GM18508 (cell line): ENCODE data around the gene POMGNT2.

Experiments used
- ATAC-seq: cut with Tn5 transposase; IDR thresholded peaks from one replicate; pipeline ENCODE4 v1.9.1; 2021; ENCODE audit warnings: moderate number of reproducible peaks; ENCODE audit not compliant: insufficient read depth, unreplicated experiment

The POMGNT2 gene

DNA sequence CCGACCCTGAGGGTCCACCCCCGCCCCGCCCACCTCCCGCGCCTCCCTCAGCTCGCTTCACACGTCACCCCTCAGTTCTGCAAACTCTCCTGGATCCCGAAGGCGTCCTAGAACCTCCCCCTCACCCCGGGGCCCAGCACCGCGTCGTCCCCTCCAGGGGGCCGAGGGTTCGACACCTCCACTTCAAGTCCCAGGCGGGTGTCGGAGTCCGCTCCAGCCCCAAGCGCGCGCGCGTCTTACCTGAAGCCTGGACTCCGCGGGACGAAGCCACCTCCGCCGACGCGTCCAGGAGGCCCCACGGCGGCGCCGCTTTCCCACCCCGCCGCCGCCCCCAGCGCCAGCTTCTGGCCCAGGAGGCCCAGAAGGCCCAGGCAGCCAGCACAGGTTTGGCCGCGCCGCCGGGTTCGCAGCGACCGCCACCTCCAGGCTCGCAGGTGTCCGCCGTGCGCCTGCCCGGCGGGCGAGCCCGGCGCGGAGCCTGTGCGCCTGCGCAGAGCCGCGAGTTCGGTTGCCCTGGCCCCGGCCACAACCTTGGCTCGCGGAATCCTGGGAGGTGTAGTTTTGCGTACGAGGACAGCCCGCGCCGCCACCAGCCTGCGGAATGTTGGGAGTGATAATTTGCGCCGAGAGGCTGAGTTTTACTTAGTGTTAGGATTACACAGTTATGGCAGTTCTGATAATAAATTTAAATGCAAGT lies at the start of gene POMGNT2:
Gene POMGNT2 (minus strand): TSS at position 484 of the 697 bp plus-strand sequence. CDS start 24,648 bp downstream, outside the sequence.
- ATAC-seq: no peak

DNA sequence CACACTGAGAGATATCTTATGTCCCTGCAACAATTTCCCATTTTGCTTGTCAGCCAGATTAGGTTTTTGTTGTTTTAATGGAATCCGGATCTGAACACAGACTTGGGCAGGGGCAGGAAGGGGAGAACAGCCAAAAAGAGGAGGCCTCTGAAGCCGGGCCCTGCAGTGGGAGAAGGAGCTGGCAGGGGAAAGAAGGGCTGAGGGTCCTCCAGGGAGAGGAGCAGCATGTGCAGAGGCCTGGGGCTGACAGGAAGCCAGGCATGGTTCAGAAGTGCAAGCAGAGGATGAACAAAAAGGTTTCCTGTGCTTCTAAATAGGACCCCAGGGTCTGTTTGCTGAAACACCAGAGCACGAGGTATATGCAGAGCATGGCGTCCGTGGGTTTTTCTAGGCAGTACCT lies 49.1 kb upstream of the POMGNT2 start:
- no peak for ATAC-seq

DNA sequence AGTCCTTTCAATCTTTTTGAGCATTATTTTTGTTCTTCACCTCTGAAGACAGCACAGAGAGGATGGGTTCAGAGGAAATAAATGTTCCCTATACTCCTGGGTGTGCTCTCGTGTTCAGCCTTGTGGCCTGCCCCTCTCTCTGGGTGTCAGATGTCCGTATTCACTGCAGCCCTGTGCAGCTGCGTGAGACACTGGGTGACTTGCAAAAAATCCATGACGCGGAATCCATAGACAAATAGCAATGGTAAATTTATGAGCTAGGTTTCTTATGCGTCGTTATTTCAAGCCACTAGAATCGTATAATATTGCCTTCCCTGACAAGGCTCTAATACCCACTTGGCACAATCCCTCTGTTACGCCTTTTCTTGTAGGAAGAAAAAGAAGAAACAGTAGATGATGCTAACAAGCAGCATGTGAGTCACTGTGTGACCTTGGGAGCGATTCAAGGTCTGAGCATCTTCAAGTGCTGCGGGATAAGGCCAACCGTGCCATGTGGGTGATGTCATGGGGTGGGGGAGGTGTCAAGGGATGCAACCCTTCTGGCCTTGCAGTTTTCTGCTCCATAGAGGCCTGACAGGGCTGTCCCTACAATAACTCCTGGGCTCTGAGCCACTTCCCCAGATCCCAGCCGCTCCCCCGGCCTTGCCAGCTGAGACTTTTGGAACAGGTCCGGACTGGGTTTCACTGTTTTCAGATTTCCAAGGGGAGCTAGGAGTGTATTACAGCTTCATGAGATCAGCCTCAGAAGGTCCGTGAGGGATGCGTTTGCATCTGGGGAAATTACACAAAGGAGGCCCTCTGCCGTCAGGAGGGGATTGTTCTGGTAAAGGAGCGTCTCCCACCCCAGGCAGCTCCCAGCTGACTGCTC lies 47.6 kb upstream of the POMGNT2 start:
- no peak for ATAC-seq

DNA sequence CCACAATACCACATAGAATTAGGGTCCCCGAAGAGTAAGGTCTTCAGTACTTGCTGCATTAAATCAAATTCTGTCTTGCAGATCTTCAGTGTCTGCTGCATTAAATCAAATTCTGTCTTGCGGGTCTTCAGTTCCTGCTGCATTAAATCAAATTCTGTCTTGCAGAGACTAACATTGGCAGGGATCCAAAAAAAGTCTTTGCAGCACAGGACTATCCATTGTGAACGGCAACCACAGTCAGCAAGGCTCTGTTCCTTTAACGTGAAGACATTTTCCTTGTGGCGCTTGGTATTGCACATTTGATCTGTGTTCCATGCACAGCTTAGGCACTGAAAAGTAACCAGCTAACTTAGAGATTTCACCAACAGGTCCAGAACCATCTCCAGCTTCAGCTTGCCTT lies 46.8 kb upstream of the POMGNT2 start:
- no peak for ATAC-seq

DNA sequence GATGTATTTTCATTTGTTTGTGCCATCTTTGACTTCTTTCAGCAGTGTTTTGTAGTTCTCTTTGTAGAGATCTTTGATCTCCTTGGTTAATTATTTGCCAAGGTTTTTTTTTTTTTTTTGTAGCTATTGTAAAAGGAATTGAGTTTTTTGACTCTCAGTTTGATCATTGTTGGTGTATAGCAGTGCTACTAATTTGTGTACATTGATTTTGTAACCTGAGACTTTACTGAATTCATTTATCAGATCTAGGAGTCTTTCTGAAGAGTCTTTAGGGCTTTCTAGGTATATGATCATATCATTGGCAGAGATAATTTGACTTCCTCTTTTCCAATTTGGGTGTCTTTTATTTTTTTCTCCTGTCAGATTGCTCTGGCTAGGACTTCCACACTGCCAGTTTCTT lies 42.2 kb upstream of the POMGNT2 start:
- ATAC-seq: no peak

DNA sequence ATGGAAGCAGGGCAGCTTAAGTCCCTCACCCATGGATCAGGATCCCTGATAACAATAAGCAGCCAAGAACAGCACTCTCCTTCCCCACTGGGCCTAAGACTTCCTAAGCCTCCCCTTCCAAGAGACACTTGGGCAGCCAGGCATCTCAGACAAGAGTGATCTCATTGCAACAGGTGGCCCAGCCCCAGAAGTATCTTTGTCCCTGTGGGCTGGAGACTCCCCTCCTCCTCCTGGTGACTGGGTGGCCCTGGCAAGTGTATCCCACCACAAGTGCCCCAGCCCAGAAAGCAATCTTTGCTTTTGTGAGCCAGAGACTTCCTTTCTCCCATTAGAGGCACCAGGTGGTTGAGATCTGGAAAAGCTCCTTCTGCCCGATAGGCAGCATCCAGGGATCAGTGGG lies 40.7 kb upstream of the POMGNT2 start:
- no peak for ATAC-seq

DNA sequence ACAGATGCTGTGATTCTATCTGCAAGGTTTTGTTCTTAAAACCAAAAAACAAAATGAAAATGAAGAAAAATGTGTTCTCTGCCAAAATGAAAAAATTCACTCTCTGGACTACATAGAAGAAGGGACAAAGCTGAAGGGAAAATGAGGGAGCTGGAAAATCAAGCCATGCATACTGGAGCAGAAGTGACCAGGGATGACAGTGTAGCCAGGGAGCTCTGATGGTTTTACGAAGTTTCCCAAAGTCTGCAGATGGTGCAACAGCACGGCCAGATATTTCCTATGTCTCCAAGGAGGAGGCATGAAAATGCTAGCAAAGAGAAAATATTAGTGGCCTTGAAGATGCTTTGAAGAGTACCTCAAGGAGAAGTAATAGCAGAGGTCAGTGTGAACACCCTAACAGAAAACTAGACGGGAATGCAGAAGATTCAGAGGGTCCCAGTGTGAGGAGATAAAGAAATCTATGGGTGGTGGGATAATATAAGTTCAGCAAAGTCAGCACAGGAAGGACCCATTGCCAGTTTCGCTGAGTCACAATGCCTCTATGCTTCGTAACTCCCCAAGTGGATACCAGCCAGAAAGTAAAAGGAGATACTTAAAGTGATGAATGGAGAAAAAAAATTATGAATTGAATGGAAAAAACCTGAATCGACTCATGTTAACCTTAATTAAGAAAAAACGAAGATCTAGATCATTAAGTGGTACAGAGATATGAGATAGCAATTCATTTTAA lies 39.0 kb upstream of the POMGNT2 start:
- no peak for ATAC-seq

- no peak for ATAC-seq
These were observed 36.6 kb upstream of the POMGNT2 start for GRCh38 chr3:43142472-43142871.

DNA sequence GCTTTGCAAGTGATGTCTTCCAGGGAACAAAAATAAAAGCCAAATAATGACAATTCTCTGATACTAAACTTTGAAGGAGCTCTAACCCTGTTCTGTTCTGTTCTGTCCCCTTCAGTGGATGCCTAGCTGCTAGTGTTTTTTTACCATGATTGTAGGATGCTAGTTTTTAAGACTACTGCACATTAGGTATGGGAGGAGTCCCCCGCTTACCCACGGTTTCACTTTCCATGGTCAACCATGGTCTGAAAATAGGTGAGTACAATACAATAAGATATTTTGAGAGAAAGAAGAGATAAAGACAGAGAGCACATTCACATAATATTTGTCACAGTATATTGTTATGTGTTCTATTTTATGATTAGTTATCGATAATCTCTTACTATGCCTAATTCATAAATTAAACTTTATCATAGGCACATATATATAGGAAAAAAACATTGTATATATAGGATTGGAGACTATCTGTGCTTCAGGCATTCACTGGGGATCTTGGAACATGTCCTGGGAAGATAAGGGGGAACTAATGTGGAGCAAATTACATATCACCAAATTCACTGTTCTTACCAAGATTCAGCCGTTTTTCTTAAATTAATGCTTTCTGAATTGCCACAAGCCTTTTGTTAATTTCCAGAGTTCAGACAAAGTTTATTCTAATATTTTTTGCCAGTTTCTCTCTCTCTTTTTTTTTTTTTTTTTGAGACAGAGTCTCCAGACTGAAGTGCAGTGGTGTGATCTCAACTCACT lies 32.8 kb upstream of the POMGNT2 start:
- no peak for ATAC-seq

DNA sequence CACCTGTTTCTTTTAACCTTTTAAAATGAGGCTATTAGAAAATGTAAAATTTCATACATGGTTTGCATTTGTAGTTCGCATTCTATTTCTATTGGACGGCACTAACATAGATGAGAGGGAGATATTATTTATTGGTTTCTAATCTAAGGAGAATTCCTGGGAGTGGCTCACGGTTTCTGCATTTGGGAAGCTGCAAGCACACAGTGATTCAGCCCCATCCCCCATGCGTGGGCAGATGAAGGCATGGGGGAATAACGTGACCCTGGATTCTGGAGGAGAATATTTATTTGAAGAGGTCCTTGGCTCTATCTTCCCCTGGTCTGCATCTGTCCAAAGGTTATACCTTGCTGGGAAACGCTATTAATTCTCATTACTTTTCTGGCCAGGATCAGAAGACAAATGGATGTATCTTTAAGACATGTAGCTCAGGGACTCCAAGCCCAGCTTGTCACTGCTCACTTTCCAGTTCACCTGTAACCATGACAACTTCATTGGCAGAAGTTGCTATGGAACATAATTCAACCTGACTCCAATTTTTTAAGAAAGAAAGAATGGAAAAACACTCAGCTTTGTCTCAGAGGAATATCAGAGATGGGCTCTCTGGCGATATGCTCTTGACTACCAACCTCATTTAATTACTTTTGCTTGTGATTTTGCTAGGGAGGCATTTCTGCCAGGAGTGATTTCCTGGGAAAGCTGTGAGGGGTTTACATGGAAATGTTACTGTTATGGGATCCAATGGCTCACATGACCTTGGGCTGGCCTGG lies 27.2 kb upstream of the POMGNT2 start:
- no peak for ATAC-seq

DNA sequence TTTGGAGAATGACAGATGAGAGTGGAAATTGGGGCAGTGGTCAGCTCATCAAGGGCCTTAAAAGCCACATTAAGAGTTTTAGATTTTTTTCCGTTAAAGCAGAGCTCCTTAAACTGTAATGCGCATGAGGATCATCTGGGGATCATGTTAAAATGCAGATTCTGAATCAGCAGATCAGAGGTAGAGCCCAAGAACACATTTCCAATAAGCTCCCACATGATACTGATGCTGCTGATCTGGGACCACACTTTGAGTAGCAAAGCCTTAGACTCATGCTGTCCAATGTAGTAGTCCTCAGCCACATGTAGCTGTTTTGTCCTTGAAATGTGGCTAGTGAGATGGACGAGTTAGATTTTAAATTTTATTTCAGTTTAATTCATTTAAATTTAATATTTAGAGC lies 26.3 kb upstream of the POMGNT2 start:
- no peak for ATAC-seq

GRCh38 chr3:43128464-43128863 lies 22.6 kb upstream of the POMGNT2 start:
- ATAC-seq: no peak

DNA sequence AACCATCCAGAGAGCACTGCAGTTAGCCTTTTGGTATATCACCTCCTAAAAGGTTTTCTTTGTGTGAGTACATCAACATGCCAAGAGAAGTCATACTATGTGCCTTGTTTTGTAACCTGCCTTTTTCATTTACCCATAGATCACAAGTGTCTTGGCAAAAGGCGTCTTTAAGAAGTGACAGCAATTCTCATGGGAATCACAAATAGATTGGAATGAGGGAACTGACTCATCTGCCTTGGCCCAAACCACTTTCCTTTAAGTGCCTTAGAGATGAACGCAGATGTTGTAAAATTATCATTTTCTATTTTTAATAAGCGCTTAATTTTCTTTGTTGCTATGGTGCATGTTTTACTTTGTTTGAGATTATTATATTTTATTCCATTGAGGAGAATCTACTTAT lies 20.7 kb upstream of the POMGNT2 start:
- ATAC-seq: no peak

DNA sequence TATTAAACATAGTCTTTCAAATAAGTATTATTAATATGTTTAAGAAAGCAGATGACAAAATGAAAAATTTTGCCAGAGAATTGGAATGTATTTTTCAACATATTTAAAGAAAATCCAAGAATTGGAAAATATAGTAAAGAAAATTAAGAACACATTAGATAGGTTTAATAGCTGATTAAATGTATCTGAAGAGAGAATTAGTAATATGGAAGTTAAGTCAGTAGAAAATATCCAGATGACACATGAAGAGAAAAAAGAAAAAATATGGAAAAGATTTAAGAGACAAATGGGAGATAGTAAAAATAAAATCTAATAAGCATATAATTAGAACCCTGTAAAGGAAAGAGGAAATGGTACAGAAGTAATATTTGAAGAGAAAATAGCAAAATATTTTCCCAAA lies 18.0 kb upstream of the POMGNT2 start:
- ATAC-seq: no peak

DNA sequence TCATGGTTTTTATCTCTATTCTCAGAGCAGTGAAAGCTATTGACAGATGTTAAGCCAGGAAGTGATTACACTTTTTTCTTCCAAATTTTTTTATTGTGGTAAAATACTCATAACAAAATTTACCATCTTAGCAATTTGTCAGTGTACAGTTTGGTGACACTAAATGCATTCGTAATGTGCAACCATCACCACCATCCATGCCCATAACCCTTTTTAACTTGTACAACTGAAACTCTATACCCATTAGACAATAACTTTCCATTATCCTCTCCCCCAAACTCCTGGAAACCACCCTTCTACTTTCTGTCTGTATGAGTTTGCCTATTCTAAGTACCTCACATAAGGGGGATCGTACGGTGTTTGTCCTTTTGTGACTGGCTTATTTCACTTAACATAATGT lies 15.1 kb upstream of the POMGNT2 start:
- no peak for ATAC-seq

DNA sequence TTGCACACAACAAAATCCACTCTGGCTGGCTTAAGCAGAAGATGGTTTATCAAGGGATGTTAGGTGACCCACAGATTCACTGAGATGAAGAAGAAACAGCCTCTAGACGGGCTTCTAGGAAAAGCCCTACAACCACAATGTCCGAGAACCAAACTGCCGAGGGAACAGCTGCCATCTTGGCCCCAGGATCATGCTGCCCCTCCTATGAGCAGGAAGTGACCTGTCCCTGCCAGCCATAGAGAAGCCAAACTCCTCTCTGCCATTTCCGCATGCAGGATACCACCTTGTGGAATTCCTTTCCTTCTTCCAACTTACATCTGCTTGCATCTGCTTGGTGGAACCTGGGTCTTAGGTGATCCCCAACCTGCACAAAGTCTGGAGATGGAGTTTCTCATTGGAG lies 11.4 kb upstream of the POMGNT2 start:
- no peak for ATAC-seq

DNA sequence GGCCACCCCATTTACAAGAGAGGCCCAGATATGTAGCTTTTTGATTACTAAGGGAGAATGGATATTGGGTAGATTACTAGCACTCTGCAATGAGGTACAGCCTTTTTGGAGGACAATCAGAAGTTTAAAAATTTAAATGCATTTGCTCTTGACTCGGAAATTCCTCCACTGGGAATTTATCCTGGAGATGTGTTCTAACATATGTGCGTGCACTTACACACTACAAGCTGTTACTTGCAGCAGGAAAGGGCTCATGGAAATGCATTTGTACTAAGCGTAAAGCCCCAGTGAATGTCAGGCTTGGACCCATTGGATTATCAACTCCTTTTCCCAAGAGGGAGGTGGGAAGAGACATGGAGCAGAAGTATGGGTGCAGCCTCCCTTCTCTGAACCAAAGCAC lies 7.8 kb upstream of the POMGNT2 start:
- ATAC-seq: no peak

DNA sequence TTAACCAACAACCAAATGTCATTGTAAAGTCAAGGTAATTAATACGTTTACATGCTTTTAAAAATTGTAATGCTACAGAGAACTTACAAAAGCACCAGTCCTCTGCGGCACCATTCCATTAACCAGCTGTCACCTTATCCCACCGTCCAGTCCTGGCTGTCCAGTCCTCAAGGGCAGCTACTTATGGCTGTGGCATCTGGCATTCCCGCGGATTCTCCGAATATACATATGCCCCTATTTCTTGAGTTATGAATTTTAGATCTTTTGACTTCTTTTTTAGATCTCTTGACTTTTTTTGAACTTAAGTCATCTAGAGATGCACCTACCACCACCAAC lies 382 bp upstream of the POMGNT2 start:
- ATAC-seq: no peak

DNA sequence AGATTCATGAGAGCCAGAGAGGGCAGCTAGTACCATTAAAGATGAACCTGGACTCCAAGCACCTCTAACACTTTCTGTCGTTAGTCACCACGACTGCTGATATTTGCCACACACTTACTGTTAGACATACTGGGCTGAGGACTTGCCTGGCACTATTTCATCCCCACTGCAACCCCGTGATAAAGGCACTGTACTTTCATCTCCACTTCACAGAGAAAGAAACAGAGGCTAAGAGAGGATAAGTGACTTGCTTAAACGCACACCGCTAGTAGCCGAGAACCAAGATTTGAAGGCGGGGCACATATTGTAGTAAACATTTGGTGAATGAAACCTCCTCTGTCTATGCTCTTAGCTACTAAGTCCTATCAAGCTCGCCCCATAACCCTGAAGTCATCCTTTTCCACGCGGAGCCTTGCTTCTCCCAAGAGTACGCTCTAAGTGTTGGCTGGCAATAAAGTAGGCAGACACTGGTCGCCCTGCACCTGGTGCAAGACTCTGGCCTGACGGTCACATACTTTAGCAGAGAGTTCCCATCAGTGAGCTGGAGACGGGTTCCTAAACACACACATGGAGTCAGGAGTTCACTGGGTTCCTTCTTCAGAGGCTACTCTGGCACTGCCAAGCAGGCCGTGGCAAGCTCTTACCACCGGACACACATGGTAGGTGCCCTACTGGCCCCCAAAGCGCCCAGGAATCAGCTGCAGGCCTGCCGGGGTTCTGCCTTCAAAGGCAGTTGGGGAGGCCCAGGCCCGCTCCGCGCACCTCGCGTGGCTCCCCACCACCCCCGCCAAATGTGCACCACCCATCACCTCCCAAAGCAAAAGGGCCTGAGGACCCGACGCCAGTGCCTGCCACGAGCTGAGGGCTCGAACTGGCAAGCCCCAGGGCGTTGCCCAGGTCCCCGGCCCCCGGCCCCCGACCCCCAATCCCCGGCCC lies 951 bp downstream of the POMGNT2 start:
- no peak for ATAC-seq
